Activated CD8-positive, alpha-beta memory T cell treated with anti-CD3 and anti-CD28 coated beads, Interleukin-2, amount 50 U/mL, for 1 hour (primary cell): Measurements from ENCODE around the gene KMT2B.

Experiments used
- DNase-seq: peaks from one replicate; pipeline ENCODE4 v3.0.0-alpha.2; 2020; ENCODE audit errors: extremely low read depth

Gene KMT2B

DNA sequence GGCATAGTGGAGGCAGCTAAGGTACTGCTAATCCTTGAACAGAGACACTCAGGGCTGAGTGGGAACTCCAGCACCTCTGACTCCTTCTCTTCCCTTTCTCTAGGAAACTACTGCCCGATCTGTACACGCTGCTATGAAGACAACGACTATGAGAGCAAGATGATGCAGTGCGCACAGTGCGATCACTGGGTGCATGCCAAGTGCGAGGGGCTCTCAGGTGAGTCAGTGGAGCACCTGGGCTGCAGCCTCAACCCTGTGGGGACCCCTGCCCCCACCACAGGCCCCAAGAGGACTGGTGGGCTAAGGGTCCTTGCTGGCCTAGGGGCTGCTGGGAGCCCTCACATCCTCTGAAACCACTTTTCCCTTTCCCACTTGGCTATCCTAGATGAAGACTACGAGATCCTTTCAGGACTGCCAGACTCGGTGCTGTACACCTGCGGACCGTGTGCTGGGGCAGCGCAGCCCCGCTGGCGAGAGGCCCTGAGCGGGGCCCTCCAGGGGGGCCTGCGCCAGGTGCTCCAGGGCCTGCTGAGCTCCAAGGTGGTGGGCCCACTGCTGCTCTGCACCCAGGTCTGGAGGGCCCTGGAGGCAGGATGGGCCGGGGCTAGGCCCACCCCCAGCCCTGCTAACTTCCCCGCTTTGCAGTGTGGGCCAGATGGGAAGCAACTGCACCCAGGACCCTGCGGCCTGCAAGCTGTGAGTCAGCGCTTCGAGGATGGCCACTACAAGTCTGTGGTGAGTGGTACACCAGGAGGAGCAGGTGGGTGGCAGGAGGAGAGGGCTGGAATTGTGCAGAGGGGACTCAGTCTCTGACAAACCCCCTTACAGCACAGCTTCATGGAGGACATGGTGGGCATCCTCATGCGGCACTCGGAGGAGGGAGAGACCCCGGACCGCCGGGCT, 9.5 kb downstream of the KMT2B start:
- DNase-seq, result no peak

DNA sequence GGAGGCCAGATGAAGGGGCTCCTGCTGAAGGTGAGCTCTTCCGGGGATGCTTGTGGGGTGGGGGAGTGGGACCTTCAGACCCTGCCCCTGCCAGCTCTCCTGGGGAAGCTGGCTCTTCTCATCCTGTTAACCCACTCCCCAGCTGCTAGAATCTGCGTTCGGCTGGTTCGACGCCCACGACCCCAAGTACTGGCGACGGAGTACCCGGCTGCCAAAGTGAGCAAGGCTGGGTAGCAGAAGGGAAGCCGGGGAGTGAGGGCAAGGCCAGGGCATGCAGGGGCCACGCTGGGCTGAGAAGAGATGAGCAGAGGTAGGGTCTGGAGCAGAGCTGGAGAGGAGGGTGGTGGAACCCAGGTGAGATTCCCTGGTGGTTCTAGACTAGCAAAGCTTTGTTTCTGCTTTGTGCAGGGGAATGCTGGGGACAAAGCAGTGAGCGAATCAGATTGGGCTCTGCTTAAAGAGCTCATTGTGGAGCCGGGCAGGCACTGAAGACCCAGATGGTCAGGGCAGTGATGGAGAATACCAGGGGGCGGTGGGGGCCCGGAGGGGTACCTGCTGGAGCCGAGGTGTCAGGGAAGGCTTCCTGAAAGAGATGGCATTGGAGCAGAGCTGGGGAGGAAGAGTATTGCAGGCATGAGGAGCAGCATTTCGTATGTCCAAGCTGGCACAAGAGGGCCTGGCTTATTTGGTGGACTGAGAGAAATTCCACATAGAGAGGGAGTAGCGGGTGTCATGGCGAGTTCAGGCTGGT, 10.3 kb downstream of the KMT2B start:
- DNase-seq, result no peak

DNA sequence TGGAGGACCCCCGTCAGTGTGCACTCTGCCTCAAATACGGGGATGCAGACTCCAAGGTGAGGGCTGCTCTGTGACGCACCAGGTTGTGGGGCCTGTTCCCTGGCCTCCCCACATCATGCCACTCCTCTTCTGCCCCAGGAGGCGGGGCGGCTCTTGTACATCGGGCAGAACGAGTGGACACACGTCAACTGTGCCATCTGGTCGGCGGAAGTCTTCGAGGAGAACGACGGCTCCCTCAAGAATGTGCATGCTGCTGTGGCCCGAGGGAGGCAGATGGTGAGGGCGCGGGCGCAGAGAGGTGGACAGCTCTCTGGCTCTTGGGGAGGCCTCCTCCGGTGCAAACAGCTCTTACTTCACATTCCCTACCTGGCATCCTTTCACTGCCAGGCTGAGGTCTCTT, 11.2 kb downstream of the KMT2B start:
- DNase-seq, result no peak

DNA sequence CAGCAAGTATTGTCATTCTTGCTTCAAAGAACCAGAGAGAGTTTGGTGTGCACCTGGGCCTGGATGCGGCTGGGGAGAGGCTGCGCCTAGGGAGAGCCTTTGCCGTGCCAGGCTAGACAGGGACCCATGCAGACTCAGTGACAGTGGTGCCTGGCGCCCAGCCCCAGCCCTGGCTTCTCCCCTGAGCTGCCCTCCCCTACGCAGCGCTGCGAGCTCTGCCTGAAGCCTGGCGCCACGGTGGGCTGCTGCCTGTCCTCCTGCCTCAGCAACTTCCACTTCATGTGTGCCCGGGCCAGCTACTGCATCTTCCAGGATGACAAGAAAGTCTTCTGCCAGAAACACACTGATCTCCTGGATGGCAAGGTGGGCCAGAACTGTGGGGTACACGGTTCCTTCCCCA, 12.0 kb downstream of the KMT2B start:
- DNase-seq, result no peak

DNA sequence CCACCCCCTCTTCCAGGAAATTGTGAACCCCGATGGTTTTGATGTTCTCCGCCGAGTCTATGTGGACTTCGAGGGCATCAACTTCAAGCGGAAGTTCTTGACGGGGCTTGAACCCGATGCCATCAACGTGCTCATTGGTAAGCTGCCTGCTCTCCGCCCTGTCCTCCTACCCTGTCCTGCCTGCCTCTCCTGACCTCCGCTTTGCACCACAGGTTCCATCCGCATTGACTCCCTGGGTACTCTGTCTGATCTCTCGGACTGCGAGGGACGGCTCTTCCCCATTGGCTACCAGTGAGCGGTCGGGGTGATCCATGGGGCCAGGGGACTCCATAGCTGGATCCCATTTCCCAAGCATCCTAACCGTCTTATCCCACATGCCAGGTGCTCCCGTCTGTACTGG, 12.5 kb downstream of the KMT2B start:
- DNase-seq, result no peak

DNA sequence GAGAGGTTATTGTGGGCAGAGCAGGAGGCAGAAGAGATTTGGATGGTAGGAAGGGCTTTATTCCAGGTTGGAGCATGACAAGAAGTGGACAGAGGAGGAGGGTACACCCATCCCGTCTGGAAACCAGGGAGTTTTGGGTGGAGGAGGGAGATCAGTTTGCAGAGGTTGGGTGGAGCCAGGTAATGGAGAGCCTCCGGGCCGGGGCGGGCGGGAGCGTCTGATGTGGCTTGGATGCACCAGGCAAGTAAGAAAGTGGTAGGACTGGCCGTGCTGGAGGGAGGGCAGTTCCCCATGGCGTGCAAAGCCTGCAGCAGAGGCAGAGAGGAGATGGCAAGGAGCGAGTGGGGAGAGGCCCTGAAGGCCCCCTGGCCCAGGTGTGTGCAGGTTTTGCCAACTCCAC, 13.6 kb downstream of the KMT2B start:
- no peak for DNase-seq

DNA sequence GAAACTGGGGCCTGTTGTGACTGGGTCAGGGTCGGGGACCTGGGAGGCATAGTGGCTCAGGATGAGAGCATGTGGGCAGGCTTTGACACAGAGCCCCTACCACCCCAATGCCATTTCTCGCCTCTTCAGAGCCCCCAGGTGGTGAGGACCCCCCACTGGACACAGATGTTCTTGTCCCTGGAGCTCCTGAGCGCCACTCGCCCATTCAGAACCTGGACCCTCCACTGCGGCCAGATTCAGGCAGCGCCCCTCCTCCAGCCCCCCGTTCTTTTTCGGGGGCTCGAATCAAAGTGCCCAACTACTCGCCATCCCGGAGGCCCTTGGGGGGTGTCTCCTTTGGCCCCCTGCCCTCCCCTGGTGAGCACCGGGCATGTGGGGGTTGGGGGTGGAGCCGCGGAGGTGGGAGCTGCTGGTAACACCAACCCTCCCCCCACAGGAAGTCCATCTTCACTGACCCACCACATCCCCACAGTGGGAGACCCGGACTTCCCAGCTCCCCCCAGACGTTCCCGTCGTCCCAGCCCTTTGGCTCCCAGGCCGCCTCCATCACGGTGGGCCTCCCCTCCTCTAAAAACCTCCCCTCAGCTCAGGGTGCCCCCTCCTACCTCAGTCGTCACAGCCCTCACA, 14.1 kb downstream of the KMT2B start:
- no peak for DNase-seq

DNA sequence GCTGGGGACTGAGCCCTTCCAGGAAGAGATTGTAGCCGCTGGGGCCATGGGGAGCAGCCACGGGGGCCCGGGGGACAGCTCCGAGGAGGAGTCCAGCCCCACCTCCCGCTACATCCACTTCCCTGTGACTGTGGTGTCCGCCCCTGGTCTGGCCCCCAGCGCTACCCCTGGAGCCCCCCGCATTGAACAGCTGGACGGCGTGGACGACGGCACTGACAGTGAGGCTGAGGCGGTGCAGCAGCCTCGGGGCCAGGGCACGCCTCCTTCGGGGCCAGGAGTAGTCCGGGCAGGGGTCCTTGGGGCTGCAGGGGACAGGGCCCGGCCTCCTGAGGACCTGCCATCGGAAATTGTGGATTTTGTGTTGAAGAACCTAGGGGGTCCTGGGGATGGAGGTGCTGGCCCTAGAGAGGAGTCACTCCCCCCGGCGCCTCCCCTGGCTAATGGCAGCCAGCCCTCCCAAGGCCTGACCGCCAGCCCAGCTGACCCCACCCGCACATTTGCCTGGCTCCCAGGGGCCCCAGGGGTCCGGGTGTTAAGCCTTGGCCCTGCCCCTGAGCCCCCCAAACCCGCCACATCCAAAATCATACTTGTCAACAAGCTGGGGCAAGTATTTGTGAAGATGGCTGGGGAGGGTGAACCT, 14.9 kb downstream of the KMT2B start:
- no peak for DNase-seq

DNA sequence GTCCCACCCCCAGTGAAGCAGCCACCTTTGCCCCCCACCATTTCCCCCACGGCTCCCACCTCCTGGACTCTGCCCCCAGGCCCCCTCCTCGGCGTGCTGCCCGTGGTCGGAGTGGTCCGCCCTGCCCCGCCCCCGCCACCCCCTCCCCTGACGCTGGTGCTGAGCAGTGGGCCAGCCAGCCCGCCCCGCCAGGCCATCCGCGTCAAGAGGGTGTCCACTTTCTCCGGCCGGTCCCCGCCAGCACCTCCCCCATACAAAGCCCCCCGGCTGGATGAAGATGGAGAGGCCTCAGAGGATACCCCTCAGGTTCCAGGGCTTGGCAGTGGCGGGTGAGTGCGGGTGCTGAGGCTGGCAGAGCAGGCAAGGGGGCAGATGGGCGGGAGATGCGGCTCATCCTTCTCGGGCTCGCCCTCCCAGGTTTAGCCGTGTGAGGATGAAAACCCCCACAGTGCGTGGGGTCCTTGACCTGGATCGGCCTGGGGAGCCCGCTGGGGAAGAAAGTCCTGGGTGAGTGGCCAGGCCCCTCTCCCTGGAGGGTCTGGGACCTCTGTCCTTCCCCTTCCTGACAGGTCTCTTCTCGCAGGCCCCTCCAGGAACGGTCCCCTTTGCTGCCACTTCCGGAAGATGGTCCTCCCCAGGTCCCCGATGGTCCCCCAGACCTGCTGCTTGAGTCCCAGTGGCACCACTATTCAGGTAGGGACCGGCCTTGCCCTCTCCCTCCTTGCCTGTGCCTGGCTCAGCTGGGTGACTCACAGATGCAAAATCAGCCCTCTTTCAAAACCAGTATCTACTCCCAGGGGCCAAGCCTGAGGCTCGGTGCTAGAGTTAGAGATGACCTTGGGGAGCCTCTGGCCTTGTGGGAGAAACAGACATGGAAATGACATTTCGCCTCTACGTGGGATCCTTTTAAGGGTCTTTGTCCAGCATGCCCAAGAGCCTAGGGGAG, 15.7 kb downstream of the KMT2B start:
- no peak for DNase-seq

DNA sequence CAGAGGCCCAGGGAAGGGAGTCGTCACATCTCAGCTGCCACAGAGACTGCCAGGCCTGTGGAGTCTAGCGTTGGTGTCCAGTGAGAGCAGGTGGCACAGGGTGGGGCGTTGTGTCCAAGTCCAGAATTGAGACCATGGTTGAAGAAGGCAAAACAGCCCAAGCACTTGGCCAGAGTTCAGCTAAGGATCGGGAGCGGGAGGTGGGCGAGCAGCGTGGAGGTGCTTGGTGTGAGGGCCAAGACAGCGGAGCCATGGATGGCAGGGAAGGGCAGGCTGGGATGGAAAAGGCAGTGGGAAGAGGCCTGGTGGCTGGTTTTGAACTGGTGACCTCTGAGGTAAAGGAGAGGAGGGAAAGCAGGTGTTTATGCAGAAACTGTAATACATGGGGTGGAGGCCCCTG, 16.5 kb downstream of the KMT2B start:
- no peak for DNase-seq

DNA sequence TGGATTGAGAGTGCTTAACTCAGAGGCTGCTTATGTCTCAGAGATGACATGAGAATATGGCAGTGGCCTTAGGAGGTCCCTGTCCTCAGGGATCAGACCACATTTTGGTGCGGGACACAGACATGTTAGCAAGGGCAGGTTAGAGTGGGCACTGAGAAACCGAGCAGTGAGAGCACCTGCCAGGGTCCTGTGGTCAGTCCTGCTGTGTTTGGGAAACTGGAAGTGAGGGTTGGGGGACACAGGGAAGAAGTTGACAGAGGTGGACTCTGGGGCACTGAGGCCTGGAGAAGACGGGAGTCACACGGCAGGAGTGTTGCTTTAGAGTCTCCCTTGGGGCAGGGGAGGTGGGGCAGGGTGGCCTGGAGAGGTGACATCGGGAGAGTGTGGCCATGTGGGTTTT, 17.1 kb downstream of the KMT2B start:
- DNase-seq, result no peak

DNA sequence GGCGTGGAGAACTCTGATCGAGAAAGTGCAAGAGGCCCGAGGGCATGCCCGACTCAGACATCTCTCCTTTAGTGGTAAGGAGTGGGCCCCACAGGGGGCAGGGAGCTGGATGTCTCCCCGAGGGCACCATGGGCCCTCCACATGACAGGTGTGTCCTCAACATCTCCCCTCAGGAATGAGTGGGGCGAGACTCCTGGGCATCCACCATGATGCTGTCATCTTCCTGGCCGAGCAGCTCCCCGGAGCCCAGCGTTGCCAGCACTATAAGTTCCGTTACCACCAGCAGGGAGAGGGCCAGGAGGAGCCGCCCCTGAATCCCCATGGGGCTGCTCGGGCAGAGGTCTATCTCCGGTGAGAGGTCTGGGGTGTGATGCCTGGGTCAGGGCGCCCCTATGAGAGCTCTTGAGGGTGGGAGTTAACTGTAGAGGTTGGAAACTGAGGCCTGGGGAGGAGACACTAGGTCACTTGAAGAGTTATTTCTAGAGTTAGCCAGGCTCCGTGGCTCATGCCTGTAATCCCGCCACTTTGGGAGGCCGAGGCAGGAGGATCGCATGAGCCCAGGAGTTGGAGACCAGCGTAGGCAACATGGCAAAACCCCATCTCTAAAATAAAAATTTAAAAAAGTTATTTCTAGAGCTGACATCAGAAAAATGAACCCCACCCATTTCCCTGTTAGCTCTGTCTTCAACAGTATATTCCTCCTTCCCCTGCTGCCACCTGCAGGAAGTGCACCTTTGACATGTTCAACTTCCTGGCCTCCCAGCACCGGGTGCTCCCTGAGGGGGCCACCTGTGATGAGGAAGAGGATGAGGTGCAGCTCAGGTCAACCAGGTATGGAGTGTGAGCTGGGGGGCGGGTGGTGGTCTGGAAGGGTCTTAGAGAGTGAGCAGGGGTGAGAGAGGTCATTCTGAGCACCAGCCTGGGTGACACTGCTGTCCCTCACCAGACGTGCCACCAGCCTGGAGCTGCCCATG, 19.4 kb downstream of the KMT2B start:
- no peak for DNase-seq

DNA sequence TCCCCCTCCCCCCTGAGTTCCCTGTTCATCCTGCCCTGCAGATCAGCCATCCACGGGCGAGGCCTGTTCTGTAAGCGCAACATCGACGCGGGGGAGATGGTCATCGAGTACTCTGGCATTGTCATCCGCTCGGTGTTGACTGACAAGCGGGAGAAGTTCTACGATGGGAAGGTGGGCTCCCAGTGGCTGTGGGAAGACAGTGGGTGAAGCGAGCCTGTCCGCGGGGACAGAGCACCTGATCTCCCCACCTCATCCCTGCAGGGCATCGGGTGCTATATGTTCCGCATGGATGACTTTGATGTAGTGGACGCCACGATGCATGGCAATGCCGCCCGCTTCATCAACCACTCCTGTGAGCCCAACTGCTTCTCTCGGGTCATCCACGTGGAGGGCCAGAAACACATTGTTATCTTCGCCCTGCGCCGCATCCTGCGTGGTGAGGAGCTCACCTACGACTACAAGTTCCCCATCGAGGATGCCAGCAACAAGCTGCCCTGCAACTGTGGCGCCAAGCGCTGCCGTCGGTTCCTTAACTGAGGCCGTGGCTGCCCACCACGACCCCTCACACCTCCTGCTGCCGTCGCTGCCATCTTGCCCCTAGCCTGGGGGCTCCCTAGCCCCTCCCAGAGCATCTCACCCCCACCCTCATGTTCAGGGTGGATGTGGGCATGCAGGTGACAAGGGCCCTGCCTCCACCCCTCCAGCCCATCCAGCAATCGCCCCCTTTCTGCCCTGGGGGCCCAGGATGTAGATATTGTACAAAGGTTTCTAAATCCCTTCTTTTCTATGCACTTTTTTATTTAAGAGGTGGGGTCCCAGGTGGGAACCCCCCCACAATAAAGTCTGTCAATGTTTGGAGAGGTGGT, 20.5 kb downstream of the KMT2B start:
- no peak for DNase-seq

DNA sequence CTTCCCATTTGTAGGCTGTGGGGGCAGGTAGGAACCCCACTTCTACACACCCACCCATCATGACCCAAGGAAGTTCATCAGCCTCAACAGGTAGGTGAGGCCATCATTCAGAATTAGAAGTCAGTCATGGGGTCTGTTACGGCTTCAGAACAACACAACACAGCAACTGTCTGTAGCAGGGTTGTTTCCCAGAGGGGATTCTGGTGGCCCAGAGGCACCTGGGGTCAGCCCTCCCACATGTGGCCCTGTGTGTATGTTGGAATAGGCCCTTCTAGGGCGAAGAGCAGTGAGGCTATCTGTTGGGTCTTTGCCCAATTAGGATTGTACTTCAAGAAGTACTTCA, 21.1 kb downstream of the KMT2B start:
- no peak for DNase-seq

DNA sequence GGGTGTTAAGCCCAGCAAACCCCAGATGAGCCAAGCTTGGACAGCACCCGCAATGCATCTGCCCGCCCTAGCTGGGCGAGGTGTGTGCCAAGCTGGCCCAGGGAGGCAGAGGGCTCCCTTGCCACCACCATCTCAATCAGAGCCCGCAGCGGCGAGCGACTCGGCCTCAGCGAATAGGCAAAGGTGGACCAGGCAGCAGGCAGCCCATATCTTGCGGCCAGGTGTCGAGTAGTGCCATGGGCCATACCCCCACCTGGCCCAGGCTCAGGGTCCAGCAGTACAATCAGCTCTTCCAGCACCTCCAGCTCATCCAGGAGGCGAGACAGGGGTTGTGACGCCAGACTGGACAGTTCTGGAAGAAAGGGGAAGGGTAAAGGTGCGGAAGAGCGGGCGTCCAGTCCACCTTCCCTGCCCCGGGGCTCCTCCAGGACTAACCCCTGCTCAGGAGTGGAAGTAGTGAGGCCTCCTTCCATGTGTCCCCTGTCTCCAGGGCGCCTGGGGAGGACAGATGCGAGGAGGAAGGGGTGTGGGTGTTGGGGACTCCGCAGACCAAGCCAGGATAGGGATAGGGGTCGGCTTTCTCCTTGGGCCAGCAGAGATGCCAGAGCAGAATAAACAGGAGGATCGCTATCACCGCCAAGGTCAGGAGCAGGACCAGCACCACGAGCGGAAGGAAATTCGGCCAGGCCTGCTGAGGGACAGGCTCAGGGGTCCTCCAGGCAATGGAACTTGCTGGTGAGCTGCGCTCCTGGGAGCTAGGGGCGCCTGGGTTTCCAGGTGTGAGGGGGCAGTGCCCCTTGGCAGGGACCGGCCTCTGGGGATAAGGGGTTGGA, 21.7 kb downstream of the KMT2B start:
- no peak for DNase-seq

DNA sequence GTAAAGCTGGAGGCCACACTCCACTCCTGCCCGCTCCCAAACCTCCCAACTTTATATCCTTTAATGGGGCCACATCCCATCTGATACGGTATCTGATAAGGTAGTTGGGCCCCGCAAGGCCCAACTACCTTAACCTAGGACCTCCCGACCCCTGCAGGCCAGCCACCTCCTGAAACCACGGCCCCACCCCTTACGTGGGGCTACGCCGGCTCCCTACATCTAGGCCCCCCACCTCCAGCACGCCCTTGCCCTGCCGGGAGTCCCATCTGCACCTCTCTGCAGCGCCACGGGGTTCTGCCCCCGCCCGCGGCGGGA, 22.3 kb downstream of the KMT2B start:
- DNase-seq, result no peak

DNA sequence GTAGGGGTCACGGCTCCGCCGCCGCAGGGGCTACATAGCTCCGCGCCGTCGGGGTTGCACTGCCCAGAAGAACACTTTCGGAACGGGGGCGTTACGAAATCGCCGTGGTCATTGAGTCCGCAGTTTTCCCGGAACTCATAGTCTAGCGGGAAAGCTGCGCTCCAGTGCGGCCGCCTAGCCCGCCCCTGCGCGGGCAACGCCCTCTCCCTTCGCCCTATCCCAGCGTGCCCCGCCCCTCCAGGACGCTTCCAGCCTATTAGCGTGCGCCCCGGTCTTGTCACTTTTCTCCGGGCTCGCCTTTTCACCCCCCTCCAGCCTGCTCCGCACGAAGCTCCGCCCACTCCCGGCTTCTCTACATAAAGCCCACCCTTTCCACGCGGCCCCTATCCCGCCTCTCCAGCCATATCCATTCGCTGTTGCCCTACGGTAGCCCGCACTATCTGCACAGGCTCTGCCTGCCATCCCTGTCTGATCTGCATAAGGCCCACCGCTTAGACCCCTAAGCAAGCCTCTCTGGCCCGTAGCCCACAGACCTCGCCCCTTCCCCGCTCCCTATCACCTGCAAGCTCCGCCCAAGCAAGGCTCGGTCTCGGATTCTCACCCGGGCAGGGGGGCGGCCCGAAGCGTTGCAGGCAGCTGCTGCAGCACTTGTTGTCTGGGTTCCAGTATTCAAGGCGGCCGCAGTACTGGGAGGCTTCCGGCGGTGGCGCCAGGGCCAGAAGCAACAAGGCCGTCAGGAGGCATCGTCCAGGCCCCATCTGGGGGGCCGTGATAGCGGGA, 22.8 kb downstream of the KMT2B start:
- DNase-seq, result peak; percentile 91

DNA sequence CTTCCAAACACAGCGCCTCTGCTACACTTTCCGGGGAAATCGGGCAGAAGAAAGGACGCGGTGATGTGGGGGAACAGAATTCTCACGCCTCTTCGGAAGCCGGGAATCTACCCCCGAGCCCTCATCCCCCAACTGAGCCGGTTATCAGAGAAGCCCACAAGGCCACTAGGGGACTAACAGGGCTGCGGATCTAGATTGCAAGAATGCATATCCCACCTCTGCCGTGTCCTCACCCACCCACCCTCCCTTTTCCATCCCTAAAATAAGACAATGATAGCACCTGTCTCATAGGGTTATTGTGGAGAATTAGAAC, 23.4 kb downstream of the KMT2B start:
- no peak for DNase-seq
